Brain microvascular endothelial cell (primary cell): Measurements from ENCODE around the gene C1QTNF4.

ENCODE experiments used
- DNase-seq: peaks from one replicate; pipeline ENCODE4 v3.0.0-alpha.2; 2020
- H3K27ac ChIP-seq: fragments of 250-450 bp; sonication (Bioruptor Pico); 2 replicates; pipeline ENCODE4 v1.5.1; 2020; ENCODE audit warnings: mild to moderate bottlenecking, moderate library complexity
- H3K27me3 ChIP-seq: fragments of 250-450 bp; sonication (Bioruptor Pico); replicated peaks from 2 replicates; pipeline ENCODE4 v1.5.1; 2020; ENCODE audit warnings: mild to moderate bottlenecking
- H3K36me3 ChIP-seq: fragments of 250-450 bp; sonication (Bioruptor Pico); replicated peaks from 2 replicates; pipeline ENCODE4 v1.5.1; 2020; ENCODE audit warnings: mild to moderate bottlenecking
- H3K4me3 ChIP-seq: 2 replicates; pipeline ENCODE4 v1.5.1; 2011; ENCODE audit warnings: low read depth, mild to moderate bottlenecking, control low read depth, low read length, moderate library complexity
- CTCF ChIP-seq: IDR thresholded peaks from 2 replicates; pipeline ENCODE4 v1.5.1; 2011; ENCODE audit warnings: low read depth, mild to moderate bottlenecking, moderate library complexity, low read length, control low read depth, inconsistent platforms; ENCODE audit errors: missing control alignments
- in situ Hi-C: cut with HindIII; loops from 2 replicates; pipeline ENCODE4 v1.10.0; 2017; ENCODE audit warnings: low sequenced_read_pairs, low pct_ligation_motif_present

C1QTNF4 gene

GRCh38 chr11:47611348-47611794, 17.2 kb upstream of the C1QTNF4 start:
- no peak overlapping the region for H3K27ac ChIP-seq
- no peak for DNase-seq
- no peak overlapping the region for H3K4me3 ChIP-seq
- TF ChIP-seq CTCF, result no peak
- H3K27me3 ChIP-seq, result no peaks in the 10 kb centered on the region
- in situ Hi-C loops, result no loop called here
- peaks cover 2% of the 10 kb centered on the region for H3K36me3 ChIP-seq

- H3K4me3 ChIP-seq, result no peak overlapping the region
- in situ Hi-C loops, result no loop called here
Observed at GRCh38 chr11:47609675-47610074, 15.5 kb upstream of the C1QTNF4 start.

DNA sequence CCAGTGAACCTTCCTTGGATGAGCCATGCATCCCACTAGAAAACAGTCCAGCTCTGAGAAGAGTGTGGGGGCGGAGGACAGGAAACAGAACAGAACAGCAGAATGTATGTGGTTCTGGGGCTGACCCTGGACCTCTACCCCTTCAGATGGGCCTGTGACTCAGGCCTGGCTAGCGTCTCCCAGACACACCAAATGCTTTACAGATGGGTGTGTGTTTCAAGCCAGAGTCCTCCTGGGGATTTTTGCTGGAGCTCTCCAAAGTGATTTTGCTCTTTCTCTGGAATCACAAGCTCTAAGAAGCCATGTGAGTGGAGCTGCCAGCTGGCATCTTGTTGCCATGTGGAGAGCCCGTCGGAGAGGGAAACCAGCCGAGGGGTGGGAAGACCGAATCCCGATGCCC, 13.2 kb upstream of the C1QTNF4 start:
- H3K27me3 ChIP-seq, result no peaks in the 10 kb centered on the region
- DNase-seq, result peak; percentile 94
- H3K27ac ChIP-seq, result peak overlapping the region; percentile 38
- H3K4me3 ChIP-seq, result no peak overlapping the region
- in situ Hi-C loops, result no loop called here
- peaks cover 2% of the 10 kb centered on the region for H3K36me3 ChIP-seq
- TF ChIP-seq CTCF, result no peak

More at GRCh38 chr11:47609675-47610074, 15.5 kb upstream of the C1QTNF4 start:
- no peak for DNase-seq
- H3K27me3 ChIP-seq, result no peaks in the 10 kb centered on the region
- peaks cover 2% of the 10 kb centered on the region for H3K36me3 ChIP-seq
- H3K27ac ChIP-seq, result no peak overlapping the region
- TF ChIP-seq CTCF, result no peak

GRCh38 chr11:47606731-47607130, 12.5 kb upstream of the C1QTNF4 start:
- no peak overlapping the region for H3K4me3 ChIP-seq
- in situ Hi-C loops, result no loop called here
- H3K27me3 ChIP-seq, result no peaks in the 10 kb centered on the region
- H3K36me3 ChIP-seq, result peaks cover 2% of the 10 kb centered on the region
- DNase-seq, result peak; percentile 29
- no peak for TF ChIP-seq CTCF
- H3K27ac ChIP-seq, result peak overlapping the region; percentile 38

GRCh38 chr11:47605921-47606320, 11.7 kb upstream of the C1QTNF4 start:
- DNase-seq, result no peak
- Histone ChIP-seq H3K27ac (no peak overlapping the region), H3K36me3 (no peaks in the 10 kb centered on the region), H3K4me3 (no peak overlapping the region), H3K27me3 (no peaks in the 10 kb centered on the region)
- TF ChIP-seq CTCF, result no peak
- in situ Hi-C loops, result no loop called here

DNA sequence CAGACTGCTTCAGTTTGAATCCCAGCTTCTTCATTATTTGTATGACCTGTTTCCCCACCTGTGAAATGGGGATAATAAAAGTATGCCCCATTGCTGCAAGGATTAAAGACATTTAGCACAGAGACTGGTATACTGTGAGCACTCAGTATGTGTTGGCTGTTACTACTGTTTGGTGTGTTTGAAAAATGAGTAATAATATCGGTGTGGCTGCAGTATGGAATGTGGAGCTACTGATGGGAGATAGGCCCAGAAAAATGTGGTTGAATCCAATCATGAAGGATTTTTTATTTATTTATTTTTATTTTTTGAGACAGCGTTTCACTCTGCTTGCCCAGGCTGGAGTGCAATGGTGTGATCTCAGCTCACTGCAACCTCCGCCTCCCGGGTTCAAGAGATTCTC, 9.1 kb upstream of the C1QTNF4 start:
- Histone ChIP-seq H3K27me3 (no peaks in the 10 kb centered on the region), H3K4me3 (no peak overlapping the region), H3K27ac (no peak overlapping the region), H3K36me3 (no peaks in the 10 kb centered on the region)
- DNase-seq, result no peak
- no peak for TF ChIP-seq CTCF
- in situ Hi-C loops, result no loop called here
